ENCODE data around the gene B3GNT3. TPM values are rescaled to one million over a fixed set of nuclear protein-coding genes. Genes with fewer than 3 reads are reported as not detected.
A peak's percentile ranks its signal among the peaks of the same experiment; 100 is the strongest.
"Not testable (repeated sequence)": the region's sequence is repeated elsewhere in the genome, so short reads cannot be mapped to it uniquely, and the experiment has no call there.

B3GNT3 gene
- total RNA-seq, 1 experiment from 2014 or later = 2.8 TPM

DNA sequence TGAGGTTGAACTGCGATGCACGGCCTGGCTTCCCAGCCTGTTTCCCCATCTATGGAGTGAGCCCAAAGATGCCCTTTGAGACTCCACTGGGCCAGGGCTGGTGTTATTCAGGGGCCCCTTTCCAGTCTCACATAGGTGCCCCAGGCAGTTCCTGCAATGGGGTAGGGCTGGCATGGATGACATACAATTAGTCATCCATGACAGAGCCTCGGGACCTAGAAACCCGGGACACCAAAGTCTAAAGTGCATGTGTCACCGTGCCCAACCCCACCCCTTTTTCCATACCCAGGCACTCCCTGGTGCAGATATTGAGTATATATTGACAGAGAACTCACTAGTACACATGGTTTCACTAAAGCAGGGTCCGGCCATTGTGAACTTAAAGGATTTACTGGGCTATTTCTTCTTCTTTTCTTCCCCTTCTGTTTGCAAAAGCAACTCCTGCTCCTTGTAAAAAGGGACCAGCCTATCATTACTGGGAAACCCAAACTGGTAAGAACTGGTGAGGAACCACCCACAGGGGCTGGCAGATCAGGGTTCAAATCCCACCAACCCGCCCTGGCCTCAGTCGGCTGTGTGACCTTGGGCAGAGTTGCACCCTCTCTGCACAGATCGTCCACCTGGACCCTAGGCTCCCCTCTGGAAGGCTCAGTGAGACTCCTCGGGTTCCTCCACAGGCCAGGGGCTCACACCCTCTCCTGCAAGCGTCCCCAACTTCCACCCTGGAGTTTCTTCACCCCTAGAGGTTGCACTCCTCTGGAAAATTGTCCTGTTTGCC is 2.7 kb downstream of the B3GNT3 start:
- BruUV-seq (replicated peaks) = no TSS peak
- H3K36me3 Mint-ChIP-seq (ENCODE audit: insufficient read depth, unreplicated experiment) = no peaks in the 10 kb centered on the region
- TF ChIP-seq, protein P1, sequence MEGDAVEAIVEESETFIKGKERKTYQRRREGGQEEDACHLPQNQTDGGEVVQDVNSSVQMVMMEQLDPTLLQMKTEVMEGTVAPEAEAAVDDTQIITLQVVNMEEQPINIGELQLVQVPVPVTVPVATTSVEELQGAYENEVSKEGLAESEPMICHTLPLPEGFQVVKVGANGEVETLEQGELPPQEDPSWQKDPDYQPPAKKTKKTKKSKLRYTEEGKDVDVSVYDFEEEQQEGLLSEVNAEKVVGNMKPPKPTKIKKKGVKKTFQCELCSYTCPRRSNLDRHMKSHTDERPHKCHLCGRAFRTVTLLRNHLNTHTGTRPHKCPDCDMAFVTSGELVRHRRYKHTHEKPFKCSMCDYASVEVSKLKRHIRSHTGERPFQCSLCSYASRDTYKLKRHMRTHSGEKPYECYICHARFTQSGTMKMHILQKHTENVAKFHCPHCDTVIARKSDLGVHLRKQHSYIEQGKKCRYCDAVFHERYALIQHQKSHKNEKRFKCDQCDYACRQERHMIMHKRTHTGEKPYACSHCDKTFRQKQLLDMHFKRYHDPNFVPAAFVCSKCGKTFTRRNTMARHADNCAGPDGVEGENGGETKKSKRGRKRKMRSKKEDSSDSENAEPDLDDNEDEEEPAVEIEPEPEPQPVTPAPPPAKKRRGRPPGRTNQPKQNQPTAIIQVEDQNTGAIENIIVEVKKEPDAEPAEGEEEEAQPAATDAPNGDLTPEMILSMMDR (IDR thresholded peaks at IDR 0.05; ENCODE audit: insufficient read depth in 1 of 2, low read depth in 1 of 2, low read length in 1 of 2, severe bottlenecking in 1 of 2, unreplicated experiment in 1 of 2) = no peak
- H3K27ac Mint-ChIP-seq (ENCODE audit: unreplicated experiment) = no peak overlapping the region
- intact Hi-C loops (cut with micrococcal nuclease; ENCODE audit: unreplicated experiment) = no loop called here
- no peaks in the 10 kb centered on the region for H3K4me1 Mint-ChIP-seq (ENCODE audit: low read depth, unreplicated experiment)
- peaks cover 2% of the 10 kb centered on the region for H3K27me3 Mint-ChIP-seq (ENCODE audit: insufficient read depth, unreplicated experiment)
- ChIA-PET POLR2A (interaction anchor here (0.5 kb wide), 1 partner anchor 1831 kb away, joined by 3 read pairs; no protein-coding TSS in a partner anchor), CTCF (no interaction called here)
- H3K4me3 ChIP-seq (ENCODE audit: low read depth, low read length) = no peak overlapping the region
- no peaks in the 10 kb centered on the region for H3K9me3 Mint-ChIP-seq (ENCODE audit: unreplicated experiment)
- no peak overlapping the region for H3K4me3 Mint-ChIP-seq (ENCODE audit: unreplicated experiment)
- no peaks in the 10 kb centered on the region for H3K36me3 ChIP-seq (ENCODE audit: control insufficient read depth, insufficient read depth, low read length)
- peaks cover 22% of the 10 kb centered on the region for H3K4me1 ChIP-seq
- H3K9me3 ChIP-seq = no peaks in the 10 kb centered on the region; the same call in 1 of the 2 replicates
- H3K27me3 ChIP-seq (replicated peaks; ENCODE audit: control insufficient read depth, insufficient read depth, low read length) = no peaks in the 10 kb centered on the region
- peak; percentile 48 to 78 for DNase-seq

DNA sequence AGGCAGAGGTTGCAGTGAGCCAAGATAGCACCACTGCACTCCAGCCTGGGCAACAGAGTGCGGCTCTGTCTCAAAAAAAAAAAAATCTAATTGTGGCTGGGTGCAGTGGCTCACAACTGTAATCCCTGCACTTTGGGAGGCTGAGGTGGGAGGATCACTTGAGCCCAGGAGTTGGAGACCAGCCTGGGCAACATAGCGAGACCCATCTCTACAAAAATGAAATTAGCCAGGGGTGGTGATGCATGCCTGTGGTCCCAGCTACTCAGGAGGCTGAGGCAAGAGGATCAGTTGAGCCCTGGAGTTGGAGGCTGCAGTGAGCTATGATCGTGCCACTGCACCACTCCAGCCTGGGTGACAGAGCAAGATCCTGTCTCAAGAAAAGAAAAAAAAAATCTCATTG is 3.7 kb downstream of the B3GNT3 start:
- H3K36me3 ChIP-seq (ENCODE audit: control insufficient read depth, insufficient read depth, low read length); H3K4me1 Mint-ChIP-seq (ENCODE audit: low read depth, unreplicated experiment); H3K9me3 ChIP-seq; DNase-seq; H3K4me3 Mint-ChIP-seq (ENCODE audit: unreplicated experiment); H3K27me3 ChIP-seq (replicated peaks; ENCODE audit: control insufficient read depth, insufficient read depth, low read length); H3K27ac Mint-ChIP-seq (ENCODE audit: unreplicated experiment); H3K9me3 Mint-ChIP-seq (ENCODE audit: unreplicated experiment); intact Hi-C loops (cut with micrococcal nuclease; ENCODE audit: unreplicated experiment); BruUV-seq (replicated peaks); H3K36me3 Mint-ChIP-seq (ENCODE audit: insufficient read depth, unreplicated experiment); H3K27me3 Mint-ChIP-seq (ENCODE audit: insufficient read depth, unreplicated experiment); H3K4me3 ChIP-seq (ENCODE audit: low read depth, low read length): not testable (repeated sequence)
- POLR2A ChIA-PET = interaction anchor here (0.6 kb wide), 1 partner anchor 10 kb away, joined by 3 read pairs; no protein-coding TSS in a partner anchor
- peaks cover 22% of the 10 kb centered on the region for H3K4me1 ChIP-seq
- CTCF ChIA-PET = interaction anchor here (0.6 kb wide), 1 partner anchor 691 kb away, joined by 4 read pairs; no protein-coding TSS in a partner anchor

DNA sequence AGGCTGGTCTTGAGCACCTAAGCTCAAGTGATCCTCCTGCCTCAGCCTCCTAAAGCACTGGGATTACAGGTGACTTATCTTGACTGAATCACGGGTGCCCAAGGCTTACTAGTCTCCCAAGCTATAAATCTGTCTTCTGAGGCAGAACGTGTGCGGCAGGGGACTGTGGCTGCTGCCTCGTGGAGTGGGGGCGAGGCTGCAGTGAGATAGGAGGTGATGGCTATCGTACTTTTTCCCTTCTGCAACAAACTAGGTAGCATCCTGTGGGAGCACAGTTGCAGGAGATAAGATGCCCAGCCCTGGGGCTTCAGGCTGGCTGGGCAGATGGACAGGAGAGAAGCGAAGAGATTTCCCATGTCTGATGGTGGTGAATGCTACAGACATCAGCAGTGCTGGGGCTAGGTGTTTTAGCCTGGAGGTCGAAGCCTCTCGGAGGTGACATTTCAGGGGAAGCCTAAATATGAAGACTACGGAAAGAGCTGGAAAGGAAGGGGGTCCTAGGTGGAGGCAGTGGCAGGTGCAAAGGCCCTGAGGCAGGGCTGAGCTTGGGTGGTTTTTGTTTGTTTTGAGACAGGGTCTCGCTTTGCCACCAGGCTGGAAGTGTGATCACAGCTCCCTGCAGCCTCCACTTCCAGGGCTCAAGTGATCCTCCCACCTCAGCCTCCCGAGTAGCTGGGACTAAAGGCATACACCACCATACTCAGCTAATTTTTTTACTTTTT is 7.4 kb downstream of the B3GNT3 start:
- Mint-ChIP-seq H3K4me1 (ENCODE audit: low read depth, unreplicated experiment) (no peaks in the 10 kb centered on the region), H3K4me3 (ENCODE audit: unreplicated experiment) (no peak overlapping the region), H3K9me3 (ENCODE audit: unreplicated experiment) (no peaks in the 10 kb centered on the region), H3K36me3 (ENCODE audit: insufficient read depth, unreplicated experiment) (no peaks in the 10 kb centered on the region), H3K27me3 (ENCODE audit: insufficient read depth, unreplicated experiment) (no peaks in the 10 kb centered on the region), H3K27ac (ENCODE audit: unreplicated experiment) (no peak overlapping the region)
- BruUV-seq (replicated peaks) = no TSS peak
- Histone ChIP-seq H3K9me3 (no peaks in the 10 kb centered on the region), H3K27me3 (replicated peaks; ENCODE audit: control insufficient read depth, insufficient read depth, low read length) (no peaks in the 10 kb centered on the region), H3K36me3 (ENCODE audit: control insufficient read depth, insufficient read depth, low read length) (no peaks in the 10 kb centered on the region), H3K4me3 (ENCODE audit: low read depth, low read length) (no peak overlapping the region), H3K4me1 (peaks cover 7% of the 10 kb centered on the region)
- TF ChIP-seq, protein P1 (IDR thresholded peaks at IDR 0.05; ENCODE audit: insufficient read depth in 1 of 2, low read depth in 1 of 2, low read length in 1 of 2, severe bottlenecking in 1 of 2, unreplicated experiment in 1 of 2) = no peak
- intact Hi-C loops (cut with micrococcal nuclease; ENCODE audit: unreplicated experiment) = no loop called here
- no peak for DNase-seq
- ChIA-PET POLR2A (no interaction called here), CTCF (no interaction called here)

All from Caco-2 (cell line).